HCT116 (cell line): ENCODE results near the gene KDM5A.
"Not testable (repeated sequence)": the region's sequence is repeated elsewhere in the genome, so short reads cannot be mapped to it uniquely, and the experiment has no call there.

Experiments used
- TF ChIP-seq, protein P1 (sequence below): IDR thresholded peaks from 2 replicates; pipeline ENCODE4 v1.6.1; 2012
- TF ChIP-seq, protein P2 (sequence below), 3 experiments: fragments of 200-600 bp in 1 of 3; sonication (generic) in 1 of 3; IDR thresholded peaks in 2 of 3; conservative IDR thresholded peaks in 1 of 3; 2 replicates each; pipeline ENCODE4 v1.5.1; 2012 to 2017; ENCODE audit warnings: low read depth in 2 of 3, low read length in 2 of 3, antibody characterized with exemption in 1 of 3, borderline replicate concordance in 1 of 3, control low read depth in 1 of 3, mild to moderate bottlenecking in 1 of 3, mixed read lengths in 1 of 3, mixed run types in 1 of 3, moderate library complexity in 1 of 3; ENCODE audit not compliant: insufficient read depth in 1 of 3

DNA sequence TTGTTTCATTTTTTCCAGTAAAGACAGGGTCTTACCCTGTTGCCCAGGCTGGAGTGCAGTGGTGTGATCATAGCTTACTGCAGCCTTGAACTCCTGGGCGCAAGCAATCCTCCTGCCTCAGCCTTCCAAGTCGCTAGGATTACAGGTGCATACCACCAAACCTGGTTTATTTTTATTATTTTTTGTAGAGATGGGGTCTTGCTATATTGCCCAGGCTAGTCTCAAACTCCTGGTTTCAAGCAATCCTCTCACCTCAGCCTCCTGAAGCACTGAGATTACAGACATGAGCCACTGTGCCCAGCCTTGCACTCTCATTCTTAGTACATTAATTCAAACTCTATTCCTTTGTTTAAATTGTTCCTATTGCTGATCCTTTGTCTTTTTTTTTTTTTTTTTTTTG, 46.6 kb upstream of the KDM5A start:
- TF ChIP-seq, protein P1, sequence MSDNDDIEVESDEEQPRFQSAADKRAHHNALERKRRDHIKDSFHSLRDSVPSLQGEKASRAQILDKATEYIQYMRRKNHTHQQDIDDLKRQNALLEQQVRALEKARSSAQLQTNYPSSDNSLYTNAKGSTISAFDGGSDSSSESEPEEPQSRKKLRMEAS, result not testable (repeated sequence)
- TF ChIP-seq, protein P2, sequence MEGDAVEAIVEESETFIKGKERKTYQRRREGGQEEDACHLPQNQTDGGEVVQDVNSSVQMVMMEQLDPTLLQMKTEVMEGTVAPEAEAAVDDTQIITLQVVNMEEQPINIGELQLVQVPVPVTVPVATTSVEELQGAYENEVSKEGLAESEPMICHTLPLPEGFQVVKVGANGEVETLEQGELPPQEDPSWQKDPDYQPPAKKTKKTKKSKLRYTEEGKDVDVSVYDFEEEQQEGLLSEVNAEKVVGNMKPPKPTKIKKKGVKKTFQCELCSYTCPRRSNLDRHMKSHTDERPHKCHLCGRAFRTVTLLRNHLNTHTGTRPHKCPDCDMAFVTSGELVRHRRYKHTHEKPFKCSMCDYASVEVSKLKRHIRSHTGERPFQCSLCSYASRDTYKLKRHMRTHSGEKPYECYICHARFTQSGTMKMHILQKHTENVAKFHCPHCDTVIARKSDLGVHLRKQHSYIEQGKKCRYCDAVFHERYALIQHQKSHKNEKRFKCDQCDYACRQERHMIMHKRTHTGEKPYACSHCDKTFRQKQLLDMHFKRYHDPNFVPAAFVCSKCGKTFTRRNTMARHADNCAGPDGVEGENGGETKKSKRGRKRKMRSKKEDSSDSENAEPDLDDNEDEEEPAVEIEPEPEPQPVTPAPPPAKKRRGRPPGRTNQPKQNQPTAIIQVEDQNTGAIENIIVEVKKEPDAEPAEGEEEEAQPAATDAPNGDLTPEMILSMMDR (IDR thresholded peaks at IDR 0.05 in 2 of 3, conservative IDR thresholded peaks at IDR 0.05 in 1 of 3; ENCODE audit: borderline replicate concordance in 1 of 3, insufficient read depth in 1 of 3, low read depth in 2 of 3, low read length in 2 of 3), result not testable (repeated sequence)
